ENCODE results near the gene TPRN. TPM values are rescaled to one million over a fixed set of nuclear protein-coding genes. Genes with fewer than 3 reads are reported as not detected.
A peak's percentile ranks its signal among the peaks of the same experiment; 100 is the strongest.

Gene TPRN
- total and polyA plus RNA-seq, 2 donors (not counting 3 experiments of a cell fraction or from before 2014, with no cell fraction given) = 4.3 to 12.4 TPM

DNA sequence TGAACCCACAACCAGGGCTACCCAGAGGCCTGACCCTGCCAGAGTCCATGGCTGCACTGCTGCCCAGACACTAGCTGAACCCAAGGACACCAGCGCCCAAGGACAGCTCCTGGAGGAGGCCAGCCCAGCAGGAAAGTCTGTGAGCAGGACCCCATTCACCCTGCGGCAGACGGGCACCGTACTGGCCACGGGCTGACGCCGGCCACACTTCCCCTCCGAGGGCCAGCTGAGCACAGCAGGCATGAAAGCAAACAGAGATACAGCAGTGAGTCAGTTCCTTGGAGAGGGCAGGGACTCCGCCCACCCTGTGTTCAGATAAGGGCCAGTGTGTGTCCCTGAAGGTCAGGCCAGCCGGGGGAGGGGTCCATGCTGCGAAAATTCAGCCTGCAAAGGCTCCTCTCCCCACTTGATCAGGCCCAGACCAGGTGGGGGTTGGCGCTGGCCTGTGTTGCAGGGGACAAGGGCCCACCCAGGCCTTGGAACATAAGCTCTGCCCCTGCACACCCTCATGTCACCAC is 18.3 kb upstream of the TPRN start:
- H3K4me1 ChIP-seq (ENCODE audit: control insufficient read depth, extremely low read depth, insufficient read depth, low read length) = peaks cover 15% of the 10 kb centered on the region
- no peaks in the 10 kb centered on the region for H3K9me1 ChIP-seq (replicated peaks; ENCODE audit: control insufficient read depth, extremely low read depth, insufficient read depth, low read length)

DNA sequence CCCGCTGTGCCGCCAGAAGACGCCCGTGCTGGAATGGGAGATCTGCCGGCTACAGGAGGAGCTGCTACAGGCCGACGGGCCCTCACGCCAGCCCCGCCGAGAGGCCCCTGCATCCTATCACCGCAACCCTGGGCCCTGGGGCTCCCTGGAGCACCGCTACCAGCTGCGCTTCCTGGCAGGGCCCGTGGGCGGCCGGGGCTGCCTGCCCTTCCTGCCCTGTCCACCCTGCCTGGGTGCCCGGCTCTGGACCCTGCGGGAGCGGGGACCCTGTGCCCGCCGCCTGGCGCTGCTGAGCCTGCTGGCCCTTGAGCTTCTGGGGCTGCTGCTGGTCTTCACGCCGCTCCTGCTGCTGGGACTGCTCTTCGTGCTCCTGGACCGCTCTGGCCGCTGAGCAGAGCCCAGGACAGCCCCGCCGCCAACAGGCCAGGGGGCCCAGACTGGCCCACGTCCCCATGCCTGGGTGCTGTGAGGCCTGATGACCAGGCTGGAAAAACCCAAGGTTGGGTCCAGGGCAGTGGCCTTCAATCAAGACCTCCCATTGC is 17.7 kb upstream of the TPRN start:
- FAIRE-seq = no peak
- no peak for TF ChIP-seq MAX (IDR thresholded peaks at IDR 0.05; ENCODE audit: insufficient read depth, insufficient read length)
- no peak for TF ChIP-seq GATA2 (IDR thresholded peaks at IDR 0.05; ENCODE audit: insufficient read depth, insufficient read length, low read depth, low read length)
- TF ChIP-seq FOS (IDR thresholded peaks at IDR 0.05; ENCODE audit: borderline replicate concordance, insufficient read depth, low read length) = no peak
- no peak for TF ChIP-seq POLR2A (IDR thresholded peaks at IDR 0.05; ENCODE audit: low read depth, low read length)
- TF ChIP-seq MYC (IDR thresholded peaks at IDR 0.05; ENCODE audit: low read depth, low read length) = no peak
- TF ChIP-seq EZH2 (IDR thresholded peaks at IDR 0.05; ENCODE audit: borderline replicate concordance, low read depth, low read length, severe bottlenecking) = no peak
- TF ChIP-seq CTCF (IDR thresholded peaks at IDR 0.05; ENCODE audit: extremely low read depth in 1 of 2, insufficient read depth in 1 of 2, low read depth in 1 of 2, low read length in 2 of 2) = no peak
- no peak for TF ChIP-seq JUN (IDR thresholded peaks at IDR 0.05; ENCODE audit: borderline replicate concordance, insufficient read depth, insufficient read length, low read depth)
- no peak for TF ChIP-seq POLR2AphosphoS5 (IDR thresholded peaks at IDR 0.05; ENCODE audit: insufficient read depth, low read depth, low read length)
- Histone ChIP-seq H3K36me3 (ENCODE audit: control insufficient read depth in 2 of 2, extremely low read depth in 1 of 2, insufficient read depth in 2 of 2, low read length in 2 of 2) (peaks cover 0 to 2% of the 10 kb centered on the region in 2 experiments), H3K4me1 (ENCODE audit: control insufficient read depth, extremely low read depth, insufficient read depth, low read length) (peaks cover 13% of the 10 kb centered on the region), H3K79me2 (ENCODE audit: control insufficient read depth, insufficient read depth, low read length) (no peaks in the 10 kb centered on the region), H3K27me3 (ENCODE audit: control insufficient read depth in 2 of 2, insufficient read depth in 2 of 2, low read length in 2 of 2) (no peaks in the 10 kb centered on the region), H2AFZ (ENCODE audit: low read depth, low read length) (no peak overlapping the region), H3K9me3 (replicated peaks; ENCODE audit: control insufficient read depth, insufficient read depth, low read length) (no peaks in the 10 kb centered on the region), H3K4me3 (replicated peaks in 1 of 3; ENCODE audit: insufficient read depth in 1 of 3, low read depth in 1 of 3, low read length in 3 of 3) (no peak overlapping the region), H3K4me2 (ENCODE audit: insufficient read depth, low read length) (no peak overlapping the region), H4K20me1 (replicated peaks; ENCODE audit: control insufficient read depth, extremely low read depth, insufficient read depth, low read length) (no peaks in the 10 kb centered on the region), H3K9ac (replicated peaks; ENCODE audit: extremely low read depth, insufficient read depth, low read length) (no peak overlapping the region), H3K9me1 (replicated peaks; ENCODE audit: control insufficient read depth, extremely low read depth, insufficient read depth, low read length) (no peaks in the 10 kb centered on the region), H3K27ac (ENCODE audit: insufficient read depth, low read depth, low read length) (peak overlapping the region; percentile 8)
- dilution Hi-C loops (cut with MboI; ENCODE audit: extremely low pct_ligation_motif_present, low sequenced_read_pairs) = no loop called here
- CTCF ChIA-PET = interaction anchor here (0.7 to 2.1 kb wide), 4 partner anchors 11 to 42 kb away, joined by 3 to 8 read pairs (median 4); partner anchors contain the start of genes ANAPC2 and SSNA1
- no peak for DNase-seq (ENCODE audit: low read depth, low spot score)
- BruUV-seq (replicated peaks) = no TSS peak
- POLR2A ChIA-PET = interaction anchor here (0.6 to 0.7 kb wide), 2 partner anchors 23 to 171 kb away, joined by 3 to 8 read pairs; partner anchors contain the start of gene TUBB4B
- intact Hi-C loops (cut with micrococcal nuclease) = no loop called here

More for the DNA sequence above, 18.3 kb upstream of the TPRN start:
- ChIA-PET CTCF (interaction anchor here (1.3 to 2.1 kb wide), 3 partner anchors 12 to 30 kb away, joined by 4 to 8 read pairs (median 5); partner anchors contain the start of genes ANAPC2 and SSNA1), POLR2A (interaction anchor here (0.6 to 0.7 kb wide), 2 partner anchors 21 to 22 kb away, joined by 3 to 8 read pairs; partner anchors contain the start of gene TUBB4B)
- TF ChIP-seq FOS (IDR thresholded peaks at IDR 0.05; ENCODE audit: borderline replicate concordance, insufficient read depth, low read length) (no peak), JUN (IDR thresholded peaks at IDR 0.05; ENCODE audit: borderline replicate concordance, insufficient read depth, insufficient read length, low read depth) (no peak), POLR2AphosphoS5 (IDR thresholded peaks at IDR 0.05; ENCODE audit: insufficient read depth, low read depth, low read length) (peak; percentile 49), MAX (IDR thresholded peaks at IDR 0.05; ENCODE audit: insufficient read depth, insufficient read length) (no peak)
- Histone ChIP-seq H3K27ac (ENCODE audit: insufficient read depth, low read depth, low read length) (peak overlapping the region; percentile 8), H3K36me3 (ENCODE audit: control insufficient read depth in 2 of 2, extremely low read depth in 1 of 2, insufficient read depth in 2 of 2, low read length in 2 of 2) (peaks cover 0 to 2% of the 10 kb centered on the region in 2 experiments), H3K9me3 (replicated peaks; ENCODE audit: control insufficient read depth, insufficient read depth, low read length) (no peaks in the 10 kb centered on the region), H2AFZ (ENCODE audit: low read depth, low read length) (no peak overlapping the region), H3K79me2 (ENCODE audit: control insufficient read depth, insufficient read depth, low read length) (no peaks in the 10 kb centered on the region), H3K9ac (replicated peaks; ENCODE audit: extremely low read depth, insufficient read depth, low read length) (no peak overlapping the region), H3K4me2 (ENCODE audit: insufficient read depth, low read length) (no peak overlapping the region), H3K4me3 (replicated peaks in 1 of 3; ENCODE audit: insufficient read depth in 1 of 3, low read depth in 1 of 3, low read length in 3 of 3) (no peak overlapping the region), H4K20me1 (replicated peaks; ENCODE audit: control insufficient read depth, extremely low read depth, insufficient read depth, low read length) (no peaks in the 10 kb centered on the region), H3K27me3 (ENCODE audit: control insufficient read depth in 2 of 2, insufficient read depth in 2 of 2, low read length in 2 of 2) (no peaks in the 10 kb centered on the region)
- dilution Hi-C loops (cut with MboI; ENCODE audit: extremely low pct_ligation_motif_present, low sequenced_read_pairs) (no loop called here), intact Hi-C loops (cut with micrococcal nuclease) (no loop called here)
- peak; percentile 9 for DNase-seq (ENCODE audit: low read depth, low spot score)
- BruUV-seq (replicated peaks) = TSS peak; percentile 13
- FAIRE-seq = peak; percentile 71
